ENCODE results near the gene TIMP2. TPM values are rescaled to one million over a fixed set of nuclear protein-coding genes. Genes with fewer than 3 reads are reported as not detected.
"Not testable (repeated sequence)": the region's sequence is repeated elsewhere in the genome, so short reads cannot be mapped to it uniquely, and the experiment has no call there.

TIMP2 gene
- total and polyA plus RNA-seq, 9 donors = 94.8 to 309 (median 201) TPM

- peaks cover 21% of the 10 kb centered on the region for H3K36me3 ChIP-seq (ENCODE audit: control insufficient read depth, insufficient read depth, low read length)
- WGBS (ENCODE audit: insufficient coverage) = 52% methylated on average over 9 of the region's 9 CpGs
- H3K27ac ChIP-seq (ENCODE audit: low read length) = peak overlapping the region; percentile 35
- no peaks in the 10 kb centered on the region for H3K9me3 ChIP-seq (replicated peaks; ENCODE audit: control insufficient read depth, low read depth, low read length)
- H3K4me3 ChIP-seq (ENCODE audit: low read length) = no peak overlapping the region
- peaks cover 62% of the 10 kb centered on the region for H3K4me1 ChIP-seq (ENCODE audit: control insufficient read depth, insufficient read depth, low read length)
- no peak for DNase-seq
- no peaks in the 10 kb centered on the region for H3K27me3 ChIP-seq (ENCODE audit: control insufficient read depth, insufficient read depth, low read length)
These were observed 49.7 kb downstream of the TIMP2 start for GRCh38 chr17:78875363-78876093.

- H3K36me3 ChIP-seq (ENCODE audit: control insufficient read depth, insufficient read depth, low read length) = peaks cover 36% of the 10 kb centered on the region
- peaks cover 44% of the 10 kb centered on the region for H3K4me1 ChIP-seq (ENCODE audit: control insufficient read depth, insufficient read depth, low read length)
- DNase-seq = peak; percentile 83
- 33% methylated on average over 7 of the region's 21 CpGs for WGBS (ENCODE audit: insufficient coverage)
- H3K27me3 ChIP-seq (ENCODE audit: control insufficient read depth, insufficient read depth, low read length) = no peaks in the 10 kb centered on the region
- H3K4me3 ChIP-seq (ENCODE audit: low read length) = no peak overlapping the region
- H3K9me3 ChIP-seq (replicated peaks; ENCODE audit: control insufficient read depth, low read depth, low read length) = no peaks in the 10 kb centered on the region
- H3K27ac ChIP-seq (ENCODE audit: low read length) = peak overlapping the region; percentile 69
These were observed 51.5 kb downstream of the TIMP2 start for GRCh38 chr17:78873519-78874340.

- no peak overlapping the region for H3K27ac ChIP-seq (ENCODE audit: low read length)
- H3K4me3 ChIP-seq (ENCODE audit: low read length) = no peak overlapping the region
- DNase-seq = no peak
- H3K9me3 ChIP-seq (replicated peaks; ENCODE audit: control insufficient read depth, low read depth, low read length) = no peaks in the 10 kb centered on the region
- no peaks in the 10 kb centered on the region for H3K27me3 ChIP-seq (ENCODE audit: control insufficient read depth, insufficient read depth, low read length)
- peaks cover 48% of the 10 kb centered on the region for H3K36me3 ChIP-seq (ENCODE audit: control insufficient read depth, insufficient read depth, low read length)
- H3K4me1 ChIP-seq (ENCODE audit: control insufficient read depth, insufficient read depth, low read length) = peaks cover 38% of the 10 kb centered on the region
- WGBS (ENCODE audit: insufficient coverage) = 94% methylated on average over 4 of the region's 6 CpGs
These were observed 52.7 kb downstream of the TIMP2 start for GRCh38 chr17:78872486-78872885.

GRCh38 chr17:78870621-78871020 lies 54.6 kb downstream of the TIMP2 start:
- Histone ChIP-seq H3K4me1 (ENCODE audit: control insufficient read depth, insufficient read depth, low read length) (peaks cover 31% of the 10 kb centered on the region), H3K36me3 (ENCODE audit: control insufficient read depth, insufficient read depth, low read length) (peaks cover 50% of the 10 kb centered on the region), H3K27ac (ENCODE audit: low read length) (no peak overlapping the region), H3K9me3 (replicated peaks; ENCODE audit: control insufficient read depth, low read depth, low read length) (no peaks in the 10 kb centered on the region), H3K27me3 (ENCODE audit: control insufficient read depth, insufficient read depth, low read length) (no peaks in the 10 kb centered on the region), H3K4me3 (ENCODE audit: low read length) (no peak overlapping the region)
- no peak for DNase-seq
- 77% methylated on average over 11 of the region's 15 CpGs for WGBS (ENCODE audit: insufficient coverage)

- Histone ChIP-seq H3K36me3 (ENCODE audit: control insufficient read depth, insufficient read depth, low read length) (peaks cover 57% of the 10 kb centered on the region), H3K27ac (ENCODE audit: low read length) (no peak overlapping the region), H3K4me3 (ENCODE audit: low read length) (no peak overlapping the region), H3K9me3 (replicated peaks; ENCODE audit: control insufficient read depth, low read depth, low read length) (no peaks in the 10 kb centered on the region), H3K27me3 (ENCODE audit: control insufficient read depth, insufficient read depth, low read length) (no peaks in the 10 kb centered on the region), H3K4me1 (ENCODE audit: control insufficient read depth, insufficient read depth, low read length) (peaks cover 12% of the 10 kb centered on the region)
- no peak for DNase-seq
- 86% methylated on average over 1 of the region's 7 CpGs for WGBS (ENCODE audit: insufficient coverage)
These were observed 56.8 kb downstream of the TIMP2 start for GRCh38 chr17:78868391-78868790.

- 50% methylated on average over 1 of the region's 3 CpGs for WGBS (ENCODE audit: insufficient coverage)
- H3K27me3 ChIP-seq (ENCODE audit: control insufficient read depth, insufficient read depth, low read length); H3K4me3 ChIP-seq (ENCODE audit: low read length); H3K9me3 ChIP-seq (replicated peaks; ENCODE audit: control insufficient read depth, low read depth, low read length); H3K4me1 ChIP-seq (ENCODE audit: control insufficient read depth, insufficient read depth, low read length); H3K27ac ChIP-seq (ENCODE audit: low read length); DNase-seq: not testable (repeated sequence)
- H3K36me3 ChIP-seq (ENCODE audit: control insufficient read depth, insufficient read depth, low read length) = peaks cover 51% of the 10 kb centered on the region
These were observed 58.1 kb downstream of the TIMP2 start for GRCh38 chr17:78867046-78867445.

GRCh38 chr17:78865682-78866390 lies 59.4 kb downstream of the TIMP2 start:
- Histone ChIP-seq H3K27ac (ENCODE audit: low read length) (no peak overlapping the region), H3K4me3 (ENCODE audit: low read length) (no peak overlapping the region), H3K4me1 (ENCODE audit: control insufficient read depth, insufficient read depth, low read length) (peaks cover 6% of the 10 kb centered on the region), H3K36me3 (ENCODE audit: control insufficient read depth, insufficient read depth, low read length) (peaks cover 52% of the 10 kb centered on the region), H3K27me3 (ENCODE audit: control insufficient read depth, insufficient read depth, low read length) (no peaks in the 10 kb centered on the region), H3K9me3 (replicated peaks; ENCODE audit: control insufficient read depth, low read depth, low read length) (no peaks in the 10 kb centered on the region)
- 18% methylated on average over 6 of the region's 19 CpGs for WGBS (ENCODE audit: insufficient coverage)
- DNase-seq = peak; percentile 87

GRCh38 chr17:78864117-78864516 lies 61.1 kb downstream of the TIMP2 start:
- H3K4me1 ChIP-seq (ENCODE audit: control insufficient read depth, insufficient read depth, low read length) = peaks cover 6% of the 10 kb centered on the region
- no peak overlapping the region for H3K27ac ChIP-seq (ENCODE audit: low read length)
- no peaks in the 10 kb centered on the region for H3K9me3 ChIP-seq (replicated peaks; ENCODE audit: control insufficient read depth, low read depth, low read length)
- no CpG with 5 or more reads among the region's 1 CpG for WGBS (ENCODE audit: insufficient coverage)
- no peak overlapping the region for H3K4me3 ChIP-seq (ENCODE audit: low read length)
- DNase-seq = no peak
- H3K36me3 ChIP-seq (ENCODE audit: control insufficient read depth, insufficient read depth, low read length) = peaks cover 38% of the 10 kb centered on the region
- H3K27me3 ChIP-seq (ENCODE audit: control insufficient read depth, insufficient read depth, low read length) = no peaks in the 10 kb centered on the region

- H3K4me3 ChIP-seq (ENCODE audit: low read length) = no peak overlapping the region
These were observed 62.8 kb downstream of the TIMP2 start for GRCh38 chr17:78862073-78863023.

More at GRCh38 chr17:78862073-78863023, 62.8 kb downstream of the TIMP2 start:
- peaks cover 6% of the 10 kb centered on the region for H3K4me1 ChIP-seq (ENCODE audit: control insufficient read depth, insufficient read depth, low read length)
- no peak overlapping the region for H3K27ac ChIP-seq (ENCODE audit: low read length)
- H3K27me3 ChIP-seq (ENCODE audit: control insufficient read depth, insufficient read depth, low read length) = no peaks in the 10 kb centered on the region
- peaks cover 26% of the 10 kb centered on the region for H3K36me3 ChIP-seq (ENCODE audit: control insufficient read depth, insufficient read depth, low read length)
- WGBS (ENCODE audit: insufficient coverage) = 87% methylated on average over 8 of the region's 17 CpGs
- H3K9me3 ChIP-seq (replicated peaks; ENCODE audit: control insufficient read depth, low read depth, low read length) = no peaks in the 10 kb centered on the region
- DNase-seq = peak; percentile 71
